Ectodermal cell (in vitro differentiated cells): ENCODE measurements around the gene EPHA8.

ENCODE experiments used
- H3K27ac ChIP-seq: 2 replicates; pipeline ENCODE4 v1.7.0; 2013; ENCODE audit warnings: mild to moderate bottlenecking, low read depth, low read length; ENCODE audit not compliant: insufficient read depth, poor library complexity, severe bottlenecking
- H3K27me3 ChIP-seq: 2 replicates; pipeline ENCODE4 v1.7.0; 2013; ENCODE audit warnings: mild to moderate bottlenecking, low read length; ENCODE audit not compliant: insufficient read depth, control insufficient read depth, poor library complexity, severe bottlenecking
- H3K36me3 ChIP-seq: one replicate; pipeline ENCODE4 v1.7.0; 2013; ENCODE audit warnings: low read length; ENCODE audit not compliant: control insufficient read depth, insufficient read depth
- H3K4me1 ChIP-seq: one replicate; pipeline ENCODE4 v1.7.0; 2013; ENCODE audit warnings: low read length; ENCODE audit not compliant: control insufficient read depth, insufficient read depth
- H3K4me3 ChIP-seq: 2 replicates; pipeline ENCODE4 v1.7.0; 2013; ENCODE audit warnings: low read depth, low read length, control low read depth; ENCODE audit not compliant: insufficient read depth
- H3K9me3 ChIP-seq: 2 replicates; pipeline ENCODE4 v1.7.0; 2013; ENCODE audit warnings: mild to moderate bottlenecking, low read length, moderate library complexity; ENCODE audit not compliant: control insufficient read depth
- WGBS, 2 experiments: methylation state at CpG; one replicate each; pipeline ENCODE4 v1.1.7; 2013; ENCODE audit warnings: missing lambda C conversion rate in 2 of 2; 5-methylcytosine and 5-hydroxymethylcytosine counted together

The EPHA8 gene

DNA sequence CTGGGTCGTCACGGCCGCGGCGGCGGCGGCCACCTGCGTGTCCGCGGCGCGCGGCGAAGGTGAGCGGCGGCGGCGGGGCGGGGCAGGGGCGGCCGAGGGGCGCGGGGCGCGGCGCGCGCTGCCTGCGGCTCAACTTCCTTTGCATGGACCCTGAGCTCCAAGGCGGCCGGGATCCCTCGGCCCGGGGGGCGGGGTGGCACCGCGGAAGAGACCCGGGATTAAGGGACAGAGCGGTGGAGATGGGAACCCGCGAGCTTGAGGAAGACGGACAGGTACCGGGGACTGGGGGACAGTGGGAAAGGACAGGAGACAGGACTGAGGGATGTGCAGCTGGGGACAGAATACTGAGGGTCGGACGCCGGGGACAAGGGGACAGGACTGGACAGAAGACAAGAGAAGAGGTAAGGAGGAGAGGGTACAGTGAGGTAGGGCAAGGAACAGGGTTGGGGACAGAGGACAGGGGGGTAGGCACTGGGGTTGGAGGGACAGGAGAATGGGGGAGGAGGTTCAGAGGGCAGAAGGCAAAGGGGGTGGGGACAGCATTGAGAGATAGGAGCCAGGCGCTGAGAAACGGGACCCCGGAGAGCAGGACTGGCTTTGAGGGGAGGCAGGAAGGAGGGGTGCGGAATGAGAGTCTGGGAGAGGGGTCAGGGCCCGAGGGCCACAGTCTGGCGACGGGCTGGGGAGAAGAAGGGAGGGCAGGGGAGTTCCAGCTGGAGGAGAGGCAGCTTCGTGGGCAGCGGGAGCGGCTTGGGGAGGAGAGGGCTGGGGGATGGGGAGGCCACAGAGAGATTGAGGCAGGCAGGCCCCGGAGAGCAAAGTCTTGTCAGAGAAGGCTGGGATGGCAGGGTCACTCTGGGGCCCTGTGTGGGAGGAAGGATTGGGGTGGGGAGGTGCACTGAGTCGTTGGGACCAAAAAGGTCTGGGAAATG is 648 bp downstream of the EPHA8 start:
- Histone ChIP-seq H3K27ac (no peak overlapping the region), H3K4me3 (peak overlapping the region; percentile 28), H3K4me1 (peaks cover 16% of the 10 kb centered on the region), H3K36me3 (no peaks in the 10 kb centered on the region), H3K27me3 (peaks cover 58% of the 10 kb centered on the region), H3K9me3 (no peaks in the 10 kb centered on the region)
- 3 to 4% methylated on average over 57 of the region's 57 CpGs for WGBS, 2 experiments

DNA sequence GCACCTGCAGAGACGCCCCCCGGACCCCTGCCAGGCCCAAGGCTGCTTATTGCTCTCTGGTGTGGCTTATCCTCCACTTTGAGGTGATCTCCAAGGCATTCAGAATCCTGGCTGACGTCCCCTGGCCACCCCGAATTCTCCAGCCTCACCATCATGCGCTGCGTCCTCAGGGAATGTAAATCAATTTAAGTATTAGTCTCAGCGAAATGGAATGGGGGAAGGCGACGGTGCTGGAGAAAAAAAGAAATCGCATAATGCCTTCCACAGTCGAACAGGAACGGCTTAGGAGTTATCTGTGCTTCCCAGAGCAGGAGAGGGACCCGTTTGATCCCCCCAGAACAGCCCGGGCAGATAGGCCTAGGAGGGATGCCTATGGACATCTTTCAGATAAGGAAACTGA is 2.9 kb downstream of the EPHA8 start:
- Histone ChIP-seq H3K4me1 (peaks cover 16% of the 10 kb centered on the region), H3K9me3 (no peaks in the 10 kb centered on the region), H3K27me3 (peaks cover 45% of the 10 kb centered on the region), H3K36me3 (no peaks in the 10 kb centered on the region), H3K4me3 (no peak overlapping the region), H3K27ac (no peak overlapping the region)
- WGBS, 2 experiments: 92 to 94% methylated on average over 14 of the region's 14 CpGs

DNA sequence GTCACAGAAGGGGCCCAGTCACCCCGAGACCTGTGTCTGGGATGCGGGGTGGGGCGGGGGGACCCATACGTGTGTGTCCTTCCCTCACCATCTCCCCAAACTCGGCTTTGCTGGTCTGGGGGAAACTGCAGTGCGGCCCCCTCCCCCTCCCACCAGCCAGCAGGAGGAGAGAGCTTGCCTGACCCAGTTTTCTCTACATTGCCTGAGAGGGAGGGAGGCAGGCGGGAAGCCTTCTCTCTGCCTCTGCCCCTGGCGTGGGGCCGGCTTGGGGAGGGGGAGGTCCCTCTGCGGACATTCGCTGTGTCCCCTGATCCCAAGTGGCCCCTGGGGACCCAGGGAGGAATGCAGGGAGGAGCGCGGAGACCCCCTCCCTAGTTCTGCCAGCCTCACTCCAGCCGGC is 3.9 kb downstream of the EPHA8 start:
- peaks cover 35% of the 10 kb centered on the region for H3K27me3 ChIP-seq
- no peak overlapping the region for H3K4me3 ChIP-seq

DNA sequence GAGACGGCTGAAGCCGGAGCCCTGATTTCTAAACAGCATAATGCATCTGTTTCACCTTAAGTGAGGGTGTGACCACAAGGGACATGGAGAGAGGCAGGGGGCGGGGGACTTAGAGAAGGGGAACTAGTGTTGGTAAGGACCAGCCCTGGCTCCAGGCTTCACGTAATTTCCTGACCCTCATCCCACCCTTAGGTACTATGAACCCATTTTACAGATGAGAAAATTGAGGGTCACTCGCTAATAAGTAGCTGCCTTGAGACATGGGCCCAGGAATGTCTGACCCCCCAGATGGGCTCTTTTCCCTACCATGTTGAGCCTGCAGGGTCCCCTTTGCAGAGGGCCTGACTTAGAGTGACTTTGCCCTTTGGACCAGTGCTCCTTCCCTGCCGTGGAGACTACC is 4.7 kb downstream of the EPHA8 start:
- peaks cover 27% of the 10 kb centered on the region for H3K27me3 ChIP-seq
- H3K4me1 ChIP-seq: peaks cover 16% of the 10 kb centered on the region
- no peaks in the 10 kb centered on the region for H3K9me3 ChIP-seq
- no peaks in the 10 kb centered on the region for H3K36me3 ChIP-seq
- 91 to 94% methylated on average over 6 of the region's 6 CpGs for WGBS, 2 experiments
- H3K27ac ChIP-seq: no peak overlapping the region
- H3K4me3 ChIP-seq: no peak overlapping the region

More for the DNA sequence above, 3.9 kb downstream of the EPHA8 start:
- WGBS, 2 experiments: 59 to 66% methylated on average over 14 of the region's 14 CpGs
- Histone ChIP-seq H3K4me1 (peaks cover 16% of the 10 kb centered on the region), H3K9me3 (no peaks in the 10 kb centered on the region), H3K27ac (no peak overlapping the region), H3K36me3 (no peaks in the 10 kb centered on the region)

DNA sequence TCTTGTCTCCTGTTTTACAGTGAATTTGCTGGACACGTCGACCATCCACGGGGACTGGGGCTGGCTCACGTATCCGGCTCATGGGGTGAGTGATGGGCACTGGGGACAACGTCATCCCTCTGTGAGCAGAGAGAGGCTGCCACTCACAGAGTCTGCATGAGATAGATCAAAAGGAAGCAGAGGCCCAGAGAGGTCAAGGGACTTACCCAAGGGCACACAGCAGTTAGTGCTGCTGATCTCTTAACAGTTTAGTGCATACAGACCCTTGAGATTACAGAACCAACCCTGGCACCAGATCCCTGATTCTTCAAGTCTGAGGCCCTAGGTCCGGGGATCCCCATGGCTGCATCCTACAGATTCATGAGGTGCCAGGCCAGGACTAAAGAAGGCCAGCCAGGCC is 6.0 kb downstream of the EPHA8 start:
- Histone ChIP-seq H3K27ac (no peak overlapping the region), H3K4me1 (peaks cover 11% of the 10 kb centered on the region), H3K27me3 (peaks cover 17% of the 10 kb centered on the region), H3K4me3 (no peak overlapping the region), H3K36me3 (no peaks in the 10 kb centered on the region), H3K9me3 (no peaks in the 10 kb centered on the region)
- WGBS, 2 experiments: 93 to 95% methylated on average over 7 of the region's 7 CpGs

DNA sequence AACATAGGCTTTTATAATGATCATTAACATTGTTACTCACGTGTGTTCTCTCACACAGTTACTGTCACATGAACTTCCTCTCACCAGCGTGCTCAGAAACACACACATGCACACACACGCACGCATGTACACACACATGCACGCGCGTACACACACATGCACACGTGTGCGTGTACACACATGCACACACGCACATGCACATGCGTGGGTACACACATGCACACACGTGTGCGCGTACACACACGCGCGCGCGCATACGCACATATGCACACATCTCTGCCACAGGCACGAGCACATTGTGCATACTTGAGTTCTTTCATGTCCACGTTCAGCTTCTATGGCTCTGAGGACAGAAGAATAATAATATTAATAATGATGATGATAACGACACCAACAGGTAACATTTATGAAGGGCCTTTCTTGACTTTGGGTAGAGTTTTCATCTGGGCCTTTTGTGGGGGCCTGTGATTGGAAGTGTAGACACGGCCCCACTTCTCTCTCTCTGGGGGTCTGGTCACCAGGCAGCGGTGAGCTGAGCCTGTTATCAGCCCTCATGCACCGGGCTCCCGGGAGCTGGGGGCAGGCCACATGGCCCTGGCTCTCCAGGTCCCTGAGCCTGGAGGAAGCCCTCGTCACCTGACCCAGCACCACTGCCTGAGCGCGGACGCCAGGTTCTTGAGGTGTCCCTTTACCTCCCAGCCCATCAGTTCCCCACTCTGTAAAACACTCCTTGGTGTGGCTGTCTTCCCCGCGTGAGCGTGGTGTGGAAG is 7.0 kb downstream of the EPHA8 start:
- no peak overlapping the region for H3K4me3 ChIP-seq
- 93 to 94% methylated on average over 34 of the region's 34 CpGs for WGBS, 2 experiments
- peaks cover 6% of the 10 kb centered on the region for H3K27me3 ChIP-seq
- no peaks in the 10 kb centered on the region for H3K36me3 ChIP-seq
- H3K9me3 ChIP-seq: no peaks in the 10 kb centered on the region
- no peak overlapping the region for H3K27ac ChIP-seq
- peaks cover 4% of the 10 kb centered on the region for H3K4me1 ChIP-seq

DNA sequence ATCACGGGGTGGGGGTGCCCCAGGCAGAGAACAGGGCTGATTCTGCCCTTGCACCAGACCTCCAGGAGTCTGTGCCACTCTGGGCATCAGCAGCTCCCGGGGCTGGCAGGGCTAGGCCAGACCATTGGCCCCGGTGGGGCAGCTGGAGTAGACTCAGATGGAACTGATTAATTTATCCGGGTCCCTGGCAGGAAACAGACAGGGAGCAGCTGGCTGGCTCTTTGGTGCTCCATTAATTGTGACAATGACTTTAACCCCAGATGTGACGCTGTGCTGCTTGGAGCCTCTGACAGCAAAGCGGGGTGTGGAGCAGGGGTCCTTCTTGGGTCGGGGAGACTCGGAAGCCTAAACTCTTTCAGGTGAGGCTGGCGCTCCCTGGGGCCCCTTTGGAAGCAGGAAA is 9.5 kb downstream of the EPHA8 start:
- Histone ChIP-seq H3K27ac (no peak overlapping the region), H3K4me3 (no peak overlapping the region), H3K9me3 (no peaks in the 10 kb centered on the region), H3K4me1 (no peaks in the 10 kb centered on the region), H3K27me3 (no peaks in the 10 kb centered on the region), H3K36me3 (no peaks in the 10 kb centered on the region)
- WGBS, 2 experiments: 86% methylated on average over 9 of the region's 9 CpGs

DNA sequence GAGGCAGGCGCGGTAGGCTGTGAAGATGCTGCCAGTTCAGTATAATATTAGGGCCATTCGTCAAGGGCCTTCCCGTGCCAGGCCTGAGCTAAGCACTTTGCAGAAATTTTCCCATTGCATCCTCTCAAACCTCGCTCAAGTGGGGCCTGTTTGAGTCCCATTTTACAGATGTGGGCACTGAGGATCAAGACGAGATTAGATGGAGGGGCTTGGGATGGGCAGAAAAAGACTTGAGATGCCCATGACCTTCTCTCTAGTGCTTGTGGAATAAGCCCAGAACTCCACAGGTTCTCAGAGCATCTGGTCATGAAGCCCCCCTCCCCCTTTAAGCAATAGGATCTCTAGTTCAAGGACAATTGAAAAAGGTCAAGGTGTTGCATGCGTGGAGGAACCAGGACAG is 9.9 kb downstream of the EPHA8 start:
- WGBS, 2 experiments: 87 to 92% methylated on average over 7 of the region's 7 CpGs
- H3K27me3 ChIP-seq: no peaks in the 10 kb centered on the region
- no peak overlapping the region for H3K4me3 ChIP-seq
- H3K27ac ChIP-seq: no peak overlapping the region
- no peaks in the 10 kb centered on the region for H3K4me1 ChIP-seq
- no peaks in the 10 kb centered on the region for H3K9me3 ChIP-seq
- no peaks in the 10 kb centered on the region for H3K36me3 ChIP-seq

DNA sequence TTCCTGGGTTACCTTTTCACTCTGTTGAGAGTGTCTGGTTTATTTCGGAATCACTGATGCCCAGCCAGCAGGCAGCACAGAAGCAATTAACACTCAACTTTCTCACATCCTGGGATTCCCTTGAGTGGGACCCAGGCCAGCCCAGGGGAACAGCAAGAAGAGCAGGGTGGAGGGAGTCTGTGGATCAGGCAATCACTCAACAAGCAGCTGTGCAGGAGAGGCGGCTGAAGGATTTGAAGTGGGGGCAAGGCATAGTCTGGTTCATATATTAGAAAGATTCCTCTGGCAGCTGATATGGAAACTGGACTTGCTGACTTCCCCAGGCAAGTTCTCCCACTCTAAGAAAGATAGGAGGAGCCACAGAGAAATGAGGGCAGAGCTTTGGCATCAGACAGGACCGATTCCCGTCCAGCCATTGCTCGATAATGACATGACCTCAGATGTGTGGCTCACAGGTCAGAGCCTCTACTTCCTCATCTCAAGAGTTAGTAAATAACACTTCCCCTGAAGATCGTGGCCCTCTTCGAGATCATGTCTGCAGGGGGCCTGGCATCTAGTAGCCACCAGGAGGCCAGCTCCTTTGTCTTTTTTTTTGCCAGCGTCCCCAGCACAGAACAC is 12.4 kb downstream of the EPHA8 start:
- 71 to 77% methylated on average over 8 of the region's 8 CpGs for WGBS, 2 experiments
- no peaks in the 10 kb centered on the region for H3K27me3 ChIP-seq

DNA sequence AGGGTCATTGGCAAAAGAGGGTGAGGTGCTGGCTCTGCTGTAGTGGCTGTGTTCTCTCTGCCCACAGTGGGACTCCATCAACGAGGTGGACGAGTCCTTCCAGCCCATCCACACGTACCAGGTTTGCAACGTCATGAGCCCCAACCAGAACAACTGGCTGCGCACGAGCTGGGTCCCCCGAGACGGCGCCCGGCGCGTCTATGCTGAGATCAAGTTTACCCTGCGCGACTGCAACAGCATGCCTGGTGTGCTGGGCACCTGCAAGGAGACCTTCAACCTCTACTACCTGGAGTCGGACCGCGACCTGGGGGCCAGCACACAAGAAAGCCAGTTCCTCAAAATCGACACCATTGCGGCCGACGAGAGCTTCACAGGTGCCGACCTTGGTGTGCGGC is 12.9 kb downstream of the EPHA8 start:
- Histone ChIP-seq H3K27me3 (no peaks in the 10 kb centered on the region), H3K36me3 (no peaks in the 10 kb centered on the region)
- 90 to 92% methylated on average over 23 of the region's 23 CpGs for WGBS, 2 experiments

More for the DNA sequence above, 12.4 kb downstream of the EPHA8 start:
- Histone ChIP-seq H3K36me3 (no peaks in the 10 kb centered on the region), H3K27ac (no peak overlapping the region), H3K9me3 (no peaks in the 10 kb centered on the region), H3K4me3 (no peak overlapping the region), H3K4me1 (no peaks in the 10 kb centered on the region)

More for the DNA sequence above, 12.9 kb downstream of the EPHA8 start:
- H3K9me3 ChIP-seq: no peaks in the 10 kb centered on the region
- H3K27ac ChIP-seq: no peak overlapping the region
- no peak overlapping the region for H3K4me3 ChIP-seq
- no peaks in the 10 kb centered on the region for H3K4me1 ChIP-seq
